Smooth muscle cell (in vitro differentiated cells): ENCODE data around the gene MED9. TPM values are rescaled to one million over a fixed set of nuclear protein-coding genes. Genes with fewer than 3 reads are reported as not detected.

Experiments
- DNase-seq: peaks from one replicate; lab custom pipeline; 2025; ENCODE audit not compliant: unreplicated experiment; lab: John Stamatoyannopoulos, UW
- H2AFZ ChIP-seq: fragments of 200-600 bp; sonication (generic); 2 replicates; pipeline ENCODE4 v1.6.0; 2016; ENCODE audit warnings: antibody characterized with exemption, low read depth, mild to moderate bottlenecking
- H3F3A ChIP-seq: fragments of 200-600 bp; sonication (generic); 2 replicates; pipeline ENCODE4 v1.6.0; 2017; ENCODE audit warnings: antibody characterized with exemption, low read depth
- H3K27ac ChIP-seq: fragments of 200-600 bp; sonication (generic); 2 replicates; pipeline ENCODE4 v1.5.1; 2016; ENCODE audit warnings: low read depth, mild to moderate bottlenecking
- H3K27me3 ChIP-seq: fragments of 200-600 bp; sonication (generic); 2 replicates; pipeline ENCODE4 v1.6.1; 2016; ENCODE audit warnings: low read depth, mild to moderate bottlenecking
- H3K36me3 ChIP-seq: fragments of 200-600 bp; sonication (generic); 2 replicates; pipeline ENCODE4 v1.5.1; 2016; ENCODE audit warnings: low read depth
- H3K4me1 ChIP-seq: fragments of 200-600 bp; sonication (generic); 2 replicates; pipeline ENCODE4 v1.5.1; 2016; ENCODE audit warnings: low read depth
- H3K4me2 ChIP-seq: fragments of 200-600 bp; sonication (generic); 2 replicates; pipeline ENCODE4 v1.6.0; 2016; ENCODE audit warnings: mild to moderate bottlenecking
- H3K4me3 ChIP-seq: fragments of 200-600 bp; sonication (generic); 2 replicates; pipeline ENCODE4 v1.5.1; 2016; ENCODE audit warnings: mild to moderate bottlenecking
- H3K79me2 ChIP-seq: fragments of 200-600 bp; sonication (generic); 2 replicates; pipeline ENCODE4 v1.6.0; 2016; ENCODE audit warnings: low read depth, mild to moderate bottlenecking
- H3K9ac ChIP-seq: fragments of 200-600 bp; sonication (generic); 2 replicates; pipeline ENCODE4 v1.6.0; 2016; ENCODE audit warnings: low read depth
- H3K9me3 ChIP-seq: fragments of 200-600 bp; sonication (generic); replicated peaks from 2 replicates; pipeline ENCODE4 v1.5.1; 2016; ENCODE audit warnings: low read depth
- H4K20me1 ChIP-seq: fragments of 200-600 bp; sonication (generic); 2 replicates; pipeline ENCODE4 v1.6.0; 2016; ENCODE audit warnings: low read depth
- WGBS: methylation state at CpG from one replicate; pipeline ENCODE4 v1.1.7; 2016; ENCODE audit warnings: low lambda C conversion rate; 5-methylcytosine and 5-hydroxymethylcytosine counted together
- polyA plus RNA-seq: library from polyadenylated mRNA; unstranded; fragments of >200 nt; fragmentation: Nextera tagmentation; extraction: Ambion mirVana; gene quantifications from 2 replicates; pipeline ENCODE4 v1.2.1, GENCODE V29; 2016
- total RNA-seq: library from RNA; depleted of rRNA; stranded (reverse); fragments of >200 nt; gene quantifications from 2 replicates; pipeline ENCODE4 v1.2.3, GENCODE V29; 2014
- TF ChIP-seq, protein P1 (sequence below): fragments of 200-600 bp; sonication (generic); IDR thresholded peaks from 2 replicates; pipeline ENCODE4 v1.5.1; 2017; ENCODE audit warnings: borderline replicate concordance, mild to moderate bottlenecking, antibody characterized with exemption; ENCODE audit not compliant: insufficient read depth, poor library complexity, severe bottlenecking

The MED9 gene
- total and polyA plus RNA-seq, 2 experiments from 2014 or later, result 8.4 to 15.4 TPM

DNA sequence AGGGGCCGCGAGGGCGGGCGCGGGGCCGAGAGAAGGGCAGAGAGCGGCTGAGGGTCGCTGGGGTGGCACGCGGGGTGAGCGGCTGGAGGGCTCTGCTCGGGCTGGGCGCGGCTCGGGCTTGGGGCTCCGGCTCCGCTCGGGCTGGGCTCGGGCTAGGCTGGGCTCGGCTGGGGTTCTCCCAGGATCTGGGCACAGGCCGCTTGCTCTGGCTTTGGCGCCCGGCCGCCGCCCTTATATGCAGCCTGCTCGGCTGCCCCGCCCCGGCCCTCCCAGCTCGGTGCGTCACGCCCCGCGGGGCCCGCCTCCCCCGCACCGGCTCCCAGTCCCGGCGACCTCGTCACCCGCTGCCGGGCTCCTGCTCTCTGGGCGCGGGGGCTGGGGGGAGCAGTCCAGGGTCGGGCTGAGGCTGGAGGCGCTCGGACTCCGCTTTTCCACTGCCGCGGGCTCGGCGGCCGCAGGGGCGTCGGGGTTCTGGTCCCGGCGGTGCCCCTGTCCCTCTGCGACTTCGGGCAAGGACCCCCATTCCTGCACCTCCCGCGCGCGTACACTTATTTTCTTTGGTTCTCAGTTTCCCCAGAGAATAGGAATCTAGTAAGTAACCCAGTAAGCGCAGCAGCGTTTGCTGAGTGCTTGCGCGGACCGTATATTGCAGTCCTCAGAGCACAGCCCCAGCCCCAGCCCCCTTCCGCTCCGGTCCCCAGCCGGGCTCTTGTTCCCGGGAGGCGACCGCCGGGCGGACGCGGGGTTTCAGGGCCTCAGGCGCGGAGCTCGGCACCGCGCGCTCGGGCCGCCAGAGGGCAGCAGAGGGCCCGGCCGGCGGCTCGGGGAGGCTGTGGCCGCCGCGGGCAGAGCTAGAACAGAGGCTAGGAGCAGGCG, 19.6 kb downstream of the MED9 start, which contains the start of gene RASD1:
Gene RASD1, minus strand, starts transcription at position 207 of the 876 bp plus-strand sequence. CDS start 214 bp downstream, outside the sequence.
- Histone ChIP-seq H4K20me1 (peaks cover 30% of the 10 kb centered on the region), H3K79me2 (no peaks in the 10 kb centered on the region), H3F3A (peaks cover 3% of the 10 kb centered on the region), H3K9ac (peak within 1 kb of the TSS; percentile 79), H3K27me3 (no peaks in the 10 kb centered on the region), H3K4me2 (peak within 1 kb of the TSS; percentile 93), H3K36me3 (no peaks in the 10 kb centered on the region), H3K4me3 (peak within 1 kb of the TSS; percentile 72), H3K4me1 (peaks cover 33% of the 10 kb centered on the region), H3K9me3 (no peaks in the 10 kb centered on the region), H3K27ac (peak within 1 kb of the TSS; percentile 69), H2AFZ (peak within 1 kb of the TSS; percentile 90)
- WGBS, result 2% methylated on average over 40 of the region's 93 CpGs
- TF ChIP-seq, protein P1, sequence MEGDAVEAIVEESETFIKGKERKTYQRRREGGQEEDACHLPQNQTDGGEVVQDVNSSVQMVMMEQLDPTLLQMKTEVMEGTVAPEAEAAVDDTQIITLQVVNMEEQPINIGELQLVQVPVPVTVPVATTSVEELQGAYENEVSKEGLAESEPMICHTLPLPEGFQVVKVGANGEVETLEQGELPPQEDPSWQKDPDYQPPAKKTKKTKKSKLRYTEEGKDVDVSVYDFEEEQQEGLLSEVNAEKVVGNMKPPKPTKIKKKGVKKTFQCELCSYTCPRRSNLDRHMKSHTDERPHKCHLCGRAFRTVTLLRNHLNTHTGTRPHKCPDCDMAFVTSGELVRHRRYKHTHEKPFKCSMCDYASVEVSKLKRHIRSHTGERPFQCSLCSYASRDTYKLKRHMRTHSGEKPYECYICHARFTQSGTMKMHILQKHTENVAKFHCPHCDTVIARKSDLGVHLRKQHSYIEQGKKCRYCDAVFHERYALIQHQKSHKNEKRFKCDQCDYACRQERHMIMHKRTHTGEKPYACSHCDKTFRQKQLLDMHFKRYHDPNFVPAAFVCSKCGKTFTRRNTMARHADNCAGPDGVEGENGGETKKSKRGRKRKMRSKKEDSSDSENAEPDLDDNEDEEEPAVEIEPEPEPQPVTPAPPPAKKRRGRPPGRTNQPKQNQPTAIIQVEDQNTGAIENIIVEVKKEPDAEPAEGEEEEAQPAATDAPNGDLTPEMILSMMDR, result peak; percentile 93
- peak; percentile 87 for DNase-seq

DNA sequence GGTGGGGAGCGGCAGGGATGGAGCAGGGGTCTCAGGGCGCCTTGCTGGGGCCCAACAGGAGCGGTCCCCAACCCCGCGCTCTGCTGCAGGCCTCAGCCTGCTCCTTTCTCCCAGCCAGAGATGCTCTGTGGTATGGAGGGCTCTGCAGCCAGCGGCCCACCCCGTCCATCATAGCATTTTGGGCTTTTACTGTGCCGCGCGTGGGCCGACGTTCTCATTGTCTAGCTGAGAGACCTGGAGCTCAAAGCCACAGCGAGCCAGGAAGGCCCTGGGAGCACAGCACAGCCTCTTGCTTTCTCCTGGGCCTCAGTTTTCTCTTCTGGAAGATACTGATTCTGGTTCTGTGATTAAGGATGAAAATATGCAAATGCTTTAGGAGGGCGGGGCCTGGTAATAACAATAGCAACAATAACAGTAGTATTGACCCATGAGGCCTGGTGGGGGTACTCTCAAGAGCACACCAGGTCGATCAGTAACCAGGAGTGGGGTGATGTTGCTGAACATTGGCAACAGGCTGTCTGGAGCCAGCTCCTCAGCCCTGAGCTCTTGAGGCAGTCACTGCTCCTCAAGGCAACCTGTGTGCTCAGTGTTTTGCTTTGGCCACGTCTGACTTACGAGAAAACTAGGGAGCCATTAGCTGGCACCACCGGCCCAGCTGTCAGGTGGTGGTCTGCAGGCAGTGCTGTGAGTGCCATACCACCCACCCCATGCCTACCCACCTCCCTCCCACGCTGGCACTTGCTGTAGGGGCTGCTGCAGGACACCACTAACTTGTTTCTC, 20.5 kb downstream of the MED9 start:
- Histone ChIP-seq H3K27ac (no peak overlapping the region), H2AFZ (no peak overlapping the region), H4K20me1 (peaks cover 22% of the 10 kb centered on the region), H3K9ac (no peak overlapping the region), H3K79me2 (no peaks in the 10 kb centered on the region), H3F3A (peaks cover 3% of the 10 kb centered on the region), H3K4me1 (peaks cover 33% of the 10 kb centered on the region), H3K36me3 (no peaks in the 10 kb centered on the region), H3K4me3 (peak overlapping the region; percentile 72), H3K9me3 (no peaks in the 10 kb centered on the region), H3K4me2 (peak overlapping the region; percentile 93), H3K27me3 (no peaks in the 10 kb centered on the region)
- 57% methylated on average over 14 of the region's 19 CpGs for WGBS
- no peak for DNase-seq
- TF ChIP-seq, protein P1, result no peak

DNA sequence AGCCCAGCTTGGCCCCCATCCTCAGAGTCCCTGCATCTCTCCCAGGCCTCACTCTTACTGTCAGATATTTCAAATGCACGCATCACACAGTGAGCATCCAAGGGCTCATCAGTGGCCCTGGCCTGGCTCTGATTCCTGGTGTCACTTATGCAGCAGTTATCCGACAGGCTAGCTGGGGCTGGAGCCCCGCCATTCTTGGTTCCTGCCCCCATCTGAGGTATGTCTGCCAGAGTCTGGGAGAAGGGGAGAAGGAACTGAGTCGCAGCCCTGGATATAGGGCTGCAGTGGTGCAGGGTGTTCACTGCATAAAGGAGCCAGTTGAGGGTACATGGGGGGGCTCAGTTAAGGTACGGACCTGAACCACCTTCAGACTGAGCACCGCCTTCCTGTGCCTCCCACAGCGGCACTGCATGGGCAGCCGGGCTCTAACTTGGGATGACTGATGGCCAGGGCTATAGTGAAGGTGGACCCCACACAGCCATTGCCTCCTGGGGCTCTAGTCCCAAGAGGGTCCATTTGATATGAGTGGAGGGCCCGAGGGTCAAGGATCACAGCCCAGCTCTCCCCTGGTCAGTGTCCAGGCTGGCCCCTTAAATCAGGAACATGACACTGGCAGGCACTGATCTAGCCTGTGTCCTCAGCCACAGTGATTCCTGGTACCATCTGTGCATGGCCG, 21.2 kb downstream of the MED9 start:
- Histone ChIP-seq H2AFZ (no peak overlapping the region), H3F3A (peaks cover 3% of the 10 kb centered on the region), H3K36me3 (no peaks in the 10 kb centered on the region), H3K4me3 (no peak overlapping the region), H3K4me2 (no peak overlapping the region), H3K4me1 (peaks cover 30% of the 10 kb centered on the region), H3K9me3 (no peaks in the 10 kb centered on the region), H3K9ac (no peak overlapping the region), H3K79me2 (no peaks in the 10 kb centered on the region), H3K27ac (no peak overlapping the region), H4K20me1 (peaks cover 15% of the 10 kb centered on the region), H3K27me3 (no peaks in the 10 kb centered on the region)
- TF ChIP-seq, protein P1, result no peak
- DNase-seq, result no peak
- WGBS, result 95% methylated on average over 10 of the region's 10 CpGs
